H9 (cell line): ENCODE data around the gene KLK11. TPM values are rescaled to one million over a fixed set of nuclear protein-coding genes. Genes with fewer than 3 reads are reported as not detected.

ENCODE experiments used
- DNase-seq: peaks from one replicate; pipeline ENCODE4 v3.0.0-alpha.2; 2017
- H2AFZ ChIP-seq: one replicate; pipeline ENCODE4 v1.6.1; 2013; ENCODE audit warnings: mild to moderate bottlenecking, low read length, control low read depth, moderate library complexity
- H2AK5ac ChIP-seq: 2 replicates; pipeline ENCODE4 v1.6.1; 2013; ENCODE audit warnings: low read length, control low read depth, mixed read lengths; ENCODE audit not compliant: insufficient read length
- H2BK120ac ChIP-seq: one replicate; pipeline ENCODE4 v1.6.1; 2013; ENCODE audit warnings: low read depth, mild to moderate bottlenecking, low read length, control low read depth, inconsistent platforms; ENCODE audit not compliant: poor library complexity, severe bottlenecking
- H2BK12ac ChIP-seq: 2 replicates; pipeline ENCODE4 v1.6.1; 2013; ENCODE audit warnings: low read length, control low read depth, mixed read lengths, low read depth; ENCODE audit not compliant: insufficient read length
- H2BK15ac ChIP-seq: 2 replicates; pipeline ENCODE4 v1.6.1; 2013; ENCODE audit warnings: low read depth, low read length, control low read depth
- H2BK20ac ChIP-seq: one replicate; pipeline ENCODE4 v1.6.1; 2013; ENCODE audit warnings: low read depth, mild to moderate bottlenecking, low read length, control low read depth, inconsistent platforms; ENCODE audit not compliant: poor library complexity, severe bottlenecking
- H2BK5ac ChIP-seq: 2 replicates; pipeline ENCODE4 v1.6.1; 2013; ENCODE audit warnings: low read length, control low read depth, mixed read lengths; ENCODE audit not compliant: insufficient read length
- H3K14ac ChIP-seq: 2 replicates; pipeline ENCODE4 v1.6.1; 2013; ENCODE audit warnings: low read length, control low read depth; ENCODE audit not compliant: insufficient read depth
- H3K18ac ChIP-seq: 2 replicates; pipeline ENCODE4 v1.6.1; 2013; ENCODE audit warnings: low read depth, mild to moderate bottlenecking, mixed read lengths, low read length, control low read depth; ENCODE audit not compliant: insufficient read length
- H3K23ac ChIP-seq: 2 replicates; pipeline ENCODE4 v1.6.1; 2013; ENCODE audit warnings: low read length, control low read depth, mixed read lengths, low read depth; ENCODE audit not compliant: insufficient read length
- H3K23me2 ChIP-seq: 2 replicates; pipeline ENCODE4 v1.6.1; 2013; ENCODE audit warnings: low read depth, mild to moderate bottlenecking, mixed read lengths, low read length, control low read depth; ENCODE audit not compliant: insufficient read length, poor library complexity, severe bottlenecking
- H3K27ac ChIP-seq: 2 replicates; pipeline ENCODE4 v1.5.1; 2013; ENCODE audit warnings: low read length, control low read depth, mixed read lengths, low read depth; ENCODE audit not compliant: insufficient read length
- H3K27me3 ChIP-seq: 2 replicates; pipeline ENCODE4 v1.6.1; 2013; ENCODE audit warnings: low read length, control low read depth, inconsistent platforms; ENCODE audit not compliant: insufficient read depth
- H3K4ac ChIP-seq: 2 replicates; pipeline ENCODE4 v1.6.1; 2013; ENCODE audit warnings: low read depth, mild to moderate bottlenecking, control low read depth, inconsistent platforms, low read length, moderate library complexity
- H3K4me1 ChIP-seq: 2 replicates; pipeline ENCODE4 v1.6.1; 2013; ENCODE audit warnings: low read length, control low read depth, inconsistent platforms; ENCODE audit not compliant: insufficient read depth
- H3K4me2 ChIP-seq: 2 replicates; pipeline ENCODE4 v1.6.1; 2013; ENCODE audit warnings: low read length, control low read depth, mixed read lengths; ENCODE audit not compliant: insufficient read length, insufficient read depth
- H3K56ac ChIP-seq: 2 replicates; pipeline ENCODE4 v1.6.1; 2013; ENCODE audit warnings: low read depth, mild to moderate bottlenecking, mixed read lengths, low read length, control low read depth; ENCODE audit not compliant: insufficient read length
- H3K79me1 ChIP-seq: 2 replicates; pipeline ENCODE4 v1.6.1; 2013; ENCODE audit warnings: low read depth, mild to moderate bottlenecking, moderate library complexity, low read length, control low read depth, inconsistent platforms; ENCODE audit not compliant: insufficient read depth, poor library complexity, severe bottlenecking
- H3K79me2 ChIP-seq: 2 replicates; pipeline ENCODE4 v1.6.1; 2013; ENCODE audit warnings: low read length, control low read depth, inconsistent platforms; ENCODE audit not compliant: insufficient read depth
- H3K9ac ChIP-seq: 2 replicates; pipeline ENCODE4 v1.6.1; 2013; ENCODE audit warnings: low read length, control low read depth, mixed read lengths; ENCODE audit not compliant: insufficient read length; ENCODE audit errors: extremely low read depth
- H3K9me3 ChIP-seq: one replicate; pipeline ENCODE4 v1.6.1; 2013; ENCODE audit warnings: low read depth, low read length, inconsistent platforms; ENCODE audit not compliant: control insufficient read depth
- H3T11ph ChIP-seq: one replicate; pipeline ENCODE4 v1.6.1; 2013; ENCODE audit warnings: mild to moderate bottlenecking, low read length, control low read depth, inconsistent platforms
- H4K20me1 ChIP-seq: one replicate; pipeline ENCODE4 v1.6.1; 2013; ENCODE audit not compliant: control insufficient read depth, insufficient read length, insufficient read depth
- H4K5ac ChIP-seq: 2 replicates; pipeline ENCODE4 v1.6.1; 2013; ENCODE audit warnings: low read depth, mild to moderate bottlenecking, mixed read lengths, low read length, control low read depth; ENCODE audit not compliant: insufficient read length
- H4K8ac ChIP-seq: replicated peaks from 2 replicates; pipeline ENCODE4 v1.6.1; 2013; ENCODE audit warnings: low read length, control low read depth, mixed read lengths, low read depth; ENCODE audit not compliant: insufficient read length
- H4K91ac ChIP-seq: 2 replicates; pipeline ENCODE4 v1.6.1; 2013; ENCODE audit warnings: low read depth, mild to moderate bottlenecking, moderate library complexity, mixed read lengths, low read length, control low read depth; ENCODE audit not compliant: insufficient read length
- H3K27ac Mint-ChIP-seq, 3 experiments: 2 replicates in 2 of 3; 3 replicates in 1 of 3; pipeline ENCODE4 v1.8.0; 2020 to 2021; ENCODE audit warnings: mixed read lengths in 3 of 3, mild to moderate bottlenecking in 1 of 3, moderate library complexity in 1 of 3
- H3K27me3 Mint-ChIP-seq: 2 replicates; pipeline ENCODE4 v1.8.0; 2021; ENCODE audit warnings: low read depth, mild to moderate bottlenecking, moderate library complexity, mixed read lengths
- H3K36me3 Mint-ChIP-seq, 3 experiments: 2 replicates in 2 of 3; 3 replicates in 1 of 3; pipeline ENCODE4 v1.8.0; 2020 to 2021; ENCODE audit warnings: low read depth in 3 of 3, mixed read lengths in 3 of 3; ENCODE audit not compliant: insufficient read depth in 1 of 3
- H3K4me1 Mint-ChIP-seq, 2 experiments: 2 replicates each; pipeline ENCODE4 v1.8.0; 2020; ENCODE audit warnings: mixed read lengths in 2 of 2
- H3K4me3 Mint-ChIP-seq, 2 experiments: 2 replicates in 1 of 2; 3 replicates in 1 of 2; pipeline ENCODE4 v1.8.0; 2020 to 2021; ENCODE audit warnings: mild to moderate bottlenecking in 2 of 2, mixed read lengths in 2 of 2, moderate library complexity in 1 of 2
- H3K9me3 Mint-ChIP-seq, 2 experiments: 2 replicates in 1 of 2; 3 replicates in 1 of 2; pipeline ENCODE4 v1.8.0; 2020; ENCODE audit warnings: mild to moderate bottlenecking in 2 of 2, mixed read lengths in 2 of 2, moderate library complexity in 1 of 2
- CTCF ChIP-seq: fragments of 200-600 bp; sonication (generic); conservative IDR thresholded peaks from 3 replicates; pipeline ENCODE4 v1.8.0; 2021; ENCODE audit warnings: antibody characterized with exemption, mild to moderate bottlenecking
- WGBS: extraction: QIAGEN DNeasy Blood & Tissue Kit; methylation state at CpG from one replicate; pipeline ENCODE4 v1.1.7; 2013; ENCODE audit warnings: missing lambda C conversion rate, low lambda C conversion rate, mixed read lengths; ENCODE audit not compliant: insufficient read length; ENCODE audit errors: extremely low coverage; 5-methylcytosine and 5-hydroxymethylcytosine counted together
- total RNA-seq: library from RNA; stranded (reverse); gene quantifications from 2 replicates; pipeline ENCODE4 v1.2.1, GENCODE V29; 2021

The KLK11 gene
- total RNA-seq, 1 experiment from 2014 or later = not detected

- H4K5ac ChIP-seq = no peak overlapping the region
- no peak overlapping the region for H3K27ac ChIP-seq
- H3K79me2 ChIP-seq = no peaks in the 10 kb centered on the region
- H3K27ac Mint-ChIP-seq = peak overlapping the region in 1 of 3 experiments; percentile 40; a peak in 1 of 7 replicates
- no peaks in the 10 kb centered on the region for H3K79me1 ChIP-seq
- peaks cover 0 to 13% of the 10 kb centered on the region in 2 experiments; a peak in 4 of 5 replicates for H3K9me3 Mint-ChIP-seq
- H4K8ac ChIP-seq = no peak overlapping the region
- DNase-seq = no peak
- no peak overlapping the region for H3K4me2 ChIP-seq
- H2BK15ac ChIP-seq = no peak overlapping the region
- no peak overlapping the region for H2BK20ac ChIP-seq
- H3K23me2 ChIP-seq = peaks cover 13% of the 10 kb centered on the region
- H3K4ac ChIP-seq = no peak overlapping the region
- H2BK120ac ChIP-seq = no peak overlapping the region
- peaks cover 74% of the 10 kb centered on the region for H3K27me3 Mint-ChIP-seq
- no peak overlapping the region for H3T11ph ChIP-seq
- WGBS = no CpG with 5 or more reads among the region's 6 CpGs
- H3K56ac ChIP-seq = no peak overlapping the region
- H4K20me1 ChIP-seq = no peaks in the 10 kb centered on the region
- peaks cover 0 to 2% (median 0%) of the 10 kb centered on the region in 3 experiments; a peak in 2 of 7 replicates for H3K36me3 Mint-ChIP-seq
- H4K91ac ChIP-seq = no peak overlapping the region
- H3K9me3 ChIP-seq = no peaks in the 10 kb centered on the region
- TF ChIP-seq CTCF = no peak
- H3K4me3 Mint-ChIP-seq = no peak overlapping the region
- H3K18ac ChIP-seq = no peak overlapping the region
- H2AK5ac ChIP-seq = no peak overlapping the region
- no peak overlapping the region for H3K23ac ChIP-seq
- no peak overlapping the region for H2BK12ac ChIP-seq
- H3K9ac ChIP-seq = no peak overlapping the region
- no peak overlapping the region for H2BK5ac ChIP-seq
- H3K4me1 Mint-ChIP-seq = peaks cover 4 to 17% of the 10 kb centered on the region in 2 experiments
- H2AFZ ChIP-seq = no peak overlapping the region
- H3K27me3 ChIP-seq = no peaks in the 10 kb centered on the region; the same call in 1 of the 2 replicates
- no peak overlapping the region for H3K14ac ChIP-seq
- H3K4me1 ChIP-seq = no peaks in the 10 kb centered on the region
These were observed 12.2 kb downstream of the KLK11 start for GRCh38 chr19:51014242-51014641.
